HG03571 (cell line): Measurements from ENCODE around the gene DGKA.
"Not testable (repeated sequence)": the region's sequence is repeated elsewhere in the genome, so short reads cannot be mapped to it uniquely, and the experiment has no call there.

Source experiments
- ATAC-seq: cut with Tn5 transposase; IDR thresholded peaks from one replicate; pipeline ENCODE4 v1.9.1; 2021; ENCODE audit not compliant: unreplicated experiment

The DGKA gene

DNA sequence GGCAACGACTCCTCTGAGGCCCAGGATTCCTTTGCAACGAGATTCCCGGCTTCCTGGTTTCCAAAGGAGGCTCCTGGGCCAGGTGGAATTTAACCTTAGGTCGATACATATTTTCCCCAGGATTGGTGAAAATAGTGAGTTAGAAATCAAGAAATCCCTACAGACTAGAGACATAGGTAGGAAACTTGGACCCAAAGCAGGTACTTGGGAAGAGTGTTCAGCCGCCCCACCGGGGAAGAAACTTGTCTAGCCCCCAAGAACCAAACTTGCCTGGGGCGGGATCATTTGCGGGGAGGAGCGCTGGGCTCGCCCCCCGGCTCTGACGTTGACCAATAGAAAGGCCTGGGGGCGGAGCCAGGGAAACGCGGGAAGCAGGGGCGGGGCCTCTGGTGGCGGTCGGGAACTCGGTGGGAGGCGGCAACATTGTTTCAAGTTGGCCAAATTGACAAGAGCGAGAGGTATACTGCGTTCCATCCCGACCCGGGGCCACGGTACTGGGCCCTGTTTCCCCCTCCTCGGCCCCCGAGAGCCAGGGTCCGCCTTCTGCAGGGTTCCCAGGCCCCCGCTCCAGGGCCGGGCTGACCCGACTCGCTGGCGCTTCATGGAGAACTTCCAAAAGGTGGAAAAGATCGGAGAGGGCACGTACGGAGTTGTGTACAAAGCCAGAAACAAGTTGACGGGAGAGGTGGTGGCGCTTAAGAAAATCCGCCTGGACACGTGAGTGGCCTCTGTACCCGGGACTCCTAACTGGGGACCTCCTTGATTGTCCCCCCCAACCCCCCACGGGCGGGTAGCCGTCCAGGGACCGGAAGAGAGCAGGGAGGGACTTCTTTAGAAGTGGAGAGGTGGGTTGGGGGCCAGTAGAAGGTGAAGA is 35.7 kb downstream of the DGKA start, which contains the start of gene CDK2:
TSS of gene CDK2 (plus strand) at position 423 of the 874 bp plus-strand sequence. CDS start at position 602, 179 bp downstream.
- ATAC-seq, result peak; percentile 80

DNA sequence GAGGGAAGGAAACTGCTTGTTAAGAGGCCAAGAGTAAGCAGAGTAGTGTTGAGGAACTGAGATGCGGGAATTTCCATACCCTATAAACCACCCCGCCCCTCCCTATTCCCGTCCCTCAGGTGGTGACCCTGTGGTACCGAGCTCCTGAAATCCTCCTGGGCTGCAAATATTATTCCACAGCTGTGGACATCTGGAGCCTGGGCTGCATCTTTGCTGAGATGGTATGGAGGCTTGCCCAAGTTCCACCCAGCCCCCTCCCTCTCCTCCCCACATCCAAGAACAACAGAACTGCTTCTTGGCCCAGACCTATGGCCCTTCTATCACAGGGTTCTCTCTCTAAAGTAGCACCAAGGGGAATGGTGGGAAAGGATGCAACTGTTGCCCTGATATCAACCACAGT is 38.4 kb downstream of the DGKA start:
- no peak for ATAC-seq

DNA sequence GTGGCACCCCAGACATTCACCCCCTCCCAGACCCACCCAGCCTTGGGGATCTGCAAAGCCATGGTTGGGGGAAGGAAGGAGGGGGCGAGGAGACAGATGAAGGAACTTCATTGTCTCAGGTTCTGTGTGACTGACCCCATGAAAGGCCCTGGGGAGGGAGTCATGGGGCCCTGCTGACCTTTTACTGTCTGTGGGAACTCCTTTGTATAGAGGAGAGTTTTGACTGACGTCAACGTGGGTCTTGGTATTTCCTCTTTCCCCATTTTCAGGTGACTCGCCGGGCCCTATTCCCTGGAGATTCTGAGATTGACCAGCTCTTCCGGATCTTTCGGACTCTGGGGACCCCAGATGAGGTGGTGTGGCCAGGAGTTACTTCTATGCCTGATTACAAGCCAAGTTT is 39.8 kb downstream of the DGKA start:
- ATAC-seq, result no peak

DNA sequence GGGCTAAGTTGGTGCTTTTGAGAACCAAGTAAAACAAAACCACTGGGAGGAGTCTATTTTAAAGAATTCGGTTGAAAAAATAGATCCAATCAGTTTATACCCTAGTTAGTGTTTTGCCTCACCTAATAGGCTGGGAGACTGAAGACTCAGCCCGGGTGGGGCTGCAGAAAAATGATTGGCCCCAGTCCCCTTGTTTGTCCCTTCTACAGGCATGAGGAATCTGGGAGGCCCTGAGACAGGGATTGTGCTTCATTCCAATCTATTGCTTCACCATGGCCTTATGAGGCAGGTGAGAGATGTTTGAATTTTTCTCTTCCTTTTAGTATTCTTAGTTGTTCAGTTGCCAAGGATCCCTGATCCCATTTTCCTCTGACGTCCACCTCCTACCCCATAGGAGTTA is 41.1 kb downstream of the DGKA start:
- ATAC-seq, result no peak

DNA sequence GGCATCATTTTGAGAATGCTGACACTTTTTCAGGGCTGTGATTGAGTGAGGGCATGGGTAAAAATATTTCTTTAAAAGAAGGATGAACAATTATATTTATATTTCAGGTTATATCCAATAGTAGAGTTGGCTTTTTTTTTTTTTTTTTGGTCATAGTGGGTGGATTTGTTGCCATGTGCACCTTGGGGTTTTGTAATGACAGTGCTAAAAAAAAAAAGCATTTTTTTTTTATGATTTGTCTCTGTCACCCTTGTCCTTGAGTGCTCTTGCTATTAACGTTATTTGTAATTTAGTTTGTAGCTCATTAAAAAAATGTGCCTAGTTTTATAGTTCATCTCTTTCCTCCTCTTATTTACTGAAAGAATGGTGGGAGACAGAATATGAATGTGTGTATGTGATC is 41.5 kb downstream of the DGKA start:
- ATAC-seq, result no peak

DNA sequence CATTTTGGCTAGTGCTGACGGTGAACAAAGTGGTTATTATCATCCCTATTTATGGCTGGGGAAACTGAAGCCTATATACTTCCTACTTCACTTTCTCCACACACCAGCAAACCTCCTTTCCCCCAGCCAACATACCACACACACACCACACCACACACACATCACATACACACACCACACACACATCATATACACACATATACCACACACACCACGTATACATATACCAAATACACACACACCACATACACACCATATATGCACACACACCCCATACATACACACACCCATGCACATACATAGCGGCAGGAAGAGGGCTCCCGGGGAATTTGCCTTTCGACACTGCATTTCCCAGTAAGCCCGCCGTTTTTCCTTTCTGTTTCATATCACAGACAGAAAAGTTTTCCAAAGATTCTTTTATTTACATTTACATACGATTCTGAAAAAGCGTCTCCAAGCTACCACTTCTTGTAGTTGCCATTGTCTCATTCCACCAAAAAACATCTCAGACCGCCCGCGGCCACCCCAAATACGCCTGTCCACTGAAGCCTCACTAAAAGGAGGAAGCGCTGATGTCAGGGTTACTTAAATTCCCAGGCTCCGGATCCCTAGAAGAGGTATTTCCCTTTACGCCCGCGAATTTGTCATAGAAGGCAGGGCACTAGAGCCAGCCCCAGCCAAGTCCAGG is 42.1 kb downstream of the DGKA start:
- ATAC-seq, result no peak

DNA sequence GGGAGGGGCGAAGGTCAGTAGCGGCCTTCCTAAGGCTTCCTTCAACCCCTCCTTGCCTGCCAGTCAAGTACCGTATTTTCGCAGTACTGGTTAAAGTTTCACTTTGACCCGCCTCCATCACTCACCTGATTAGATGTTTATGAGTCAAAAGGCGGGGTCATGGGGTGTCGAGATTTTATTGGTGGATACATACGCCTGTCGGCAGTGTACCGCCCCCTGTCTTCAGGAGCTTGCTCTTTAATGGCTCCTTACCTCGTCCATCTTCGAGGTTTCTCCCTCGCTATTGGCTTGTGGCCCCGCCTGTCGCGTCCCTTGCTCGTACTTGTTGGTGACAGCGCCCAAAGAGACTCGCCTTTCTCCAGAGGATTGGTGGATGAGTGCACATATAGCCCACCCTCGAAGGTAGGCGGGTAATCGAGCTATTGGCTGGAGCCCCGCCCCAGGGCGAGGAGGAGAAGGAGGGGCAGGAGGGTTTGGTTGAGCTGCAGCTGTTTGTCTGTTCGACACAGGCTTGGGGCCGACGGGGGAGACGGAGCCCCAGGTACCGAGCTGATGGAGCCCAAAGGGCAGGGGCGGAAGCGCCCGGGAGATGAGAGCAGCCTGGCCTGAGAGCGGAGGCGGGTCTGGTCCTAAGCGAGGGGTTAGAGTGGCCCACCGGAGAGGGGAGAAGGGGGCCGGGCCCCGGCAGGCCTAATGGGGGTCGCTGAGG is 42.8 kb downstream of the DGKA start, which contains the start of gene RAB5B:
TSS of gene RAB5B (plus strand) at position 480 of the 709 bp plus-strand sequence. CDS start 12,883 bp downstream, outside the sequence.
- ATAC-seq, result peak; percentile 93

DNA sequence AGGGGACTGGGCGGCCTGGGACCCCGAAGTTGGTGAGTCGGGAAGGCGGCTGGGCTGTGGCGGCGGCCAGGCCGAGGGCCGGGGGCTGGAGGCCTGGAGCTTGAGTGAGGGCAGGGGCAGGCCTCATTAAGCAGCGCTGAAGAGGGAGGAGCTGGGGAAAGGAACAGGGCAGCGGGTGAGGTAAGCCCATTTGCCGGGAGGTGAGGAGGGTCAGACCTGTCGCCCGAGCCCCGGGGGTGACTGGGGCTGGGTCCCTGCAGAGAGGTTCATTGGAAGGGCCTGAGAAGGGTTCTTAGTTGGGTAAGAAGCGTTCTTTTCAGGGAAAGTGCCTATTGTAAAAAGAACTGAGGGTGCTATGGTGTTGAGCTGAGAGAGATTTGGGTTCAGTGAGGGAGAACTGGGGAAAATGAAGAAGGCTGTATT is 43.4 kb downstream of the DGKA start:
- peak; percentile 3 for ATAC-seq

DNA sequence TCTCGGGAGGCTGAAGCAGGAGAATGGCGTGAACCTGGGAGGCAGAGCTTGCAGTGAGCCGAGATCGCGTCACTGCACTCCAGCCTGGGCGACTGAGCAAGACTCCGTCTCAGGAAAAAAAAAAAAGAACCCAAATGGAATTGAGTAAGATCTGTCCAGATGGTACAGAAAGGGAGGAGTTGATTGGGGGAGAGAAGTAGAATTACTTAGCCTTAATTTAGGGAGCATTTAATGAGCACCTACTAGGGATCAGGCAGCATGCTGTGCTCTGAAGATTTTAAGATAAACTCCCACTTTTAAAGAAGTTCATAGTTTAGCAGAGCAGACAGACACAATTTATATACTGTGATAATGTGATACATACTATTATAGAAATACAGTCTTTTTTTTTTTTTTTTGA is 47.4 kb downstream of the DGKA start:
- no peak for ATAC-seq

DNA sequence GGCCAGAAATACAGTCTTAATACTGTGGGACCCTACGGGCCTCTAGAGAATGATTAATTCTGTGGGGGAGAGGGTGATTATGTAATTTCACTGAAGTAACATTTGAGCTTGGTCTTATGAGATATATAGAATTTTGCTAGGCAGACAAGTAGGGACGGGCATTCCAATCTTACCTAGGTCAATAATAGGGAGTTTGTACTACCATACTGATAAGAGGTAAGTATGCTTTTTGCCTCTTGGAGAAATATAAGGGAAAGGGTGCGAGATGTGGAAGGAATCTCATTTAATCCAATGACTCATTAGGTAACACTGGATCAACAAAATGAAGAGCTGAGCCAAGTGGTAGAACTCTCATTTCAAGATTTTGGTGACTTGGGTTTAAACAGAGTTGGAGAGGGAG is 48.1 kb downstream of the DGKA start:
- no peak for ATAC-seq

DNA sequence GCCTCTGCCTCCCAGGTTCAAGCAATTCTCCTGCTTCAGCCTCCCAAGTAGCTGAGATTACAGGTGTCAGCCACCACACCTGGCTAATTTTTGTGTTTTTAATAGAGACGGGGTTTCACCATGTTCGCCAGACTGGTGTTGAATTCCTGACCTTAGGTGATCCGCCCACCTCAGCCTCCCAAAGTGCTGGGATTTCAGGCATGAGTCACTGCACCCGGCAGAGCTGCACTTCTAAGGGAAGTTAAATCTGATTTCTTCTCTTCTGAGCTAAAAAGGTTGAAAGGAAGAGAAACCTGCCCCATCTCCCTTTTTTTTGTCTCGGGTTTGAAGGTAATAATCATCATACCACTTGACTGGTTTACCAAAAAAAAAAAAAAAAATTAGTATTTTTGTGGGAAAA is 50.9 kb downstream of the DGKA start:
- ATAC-seq, result not testable (repeated sequence)

DNA sequence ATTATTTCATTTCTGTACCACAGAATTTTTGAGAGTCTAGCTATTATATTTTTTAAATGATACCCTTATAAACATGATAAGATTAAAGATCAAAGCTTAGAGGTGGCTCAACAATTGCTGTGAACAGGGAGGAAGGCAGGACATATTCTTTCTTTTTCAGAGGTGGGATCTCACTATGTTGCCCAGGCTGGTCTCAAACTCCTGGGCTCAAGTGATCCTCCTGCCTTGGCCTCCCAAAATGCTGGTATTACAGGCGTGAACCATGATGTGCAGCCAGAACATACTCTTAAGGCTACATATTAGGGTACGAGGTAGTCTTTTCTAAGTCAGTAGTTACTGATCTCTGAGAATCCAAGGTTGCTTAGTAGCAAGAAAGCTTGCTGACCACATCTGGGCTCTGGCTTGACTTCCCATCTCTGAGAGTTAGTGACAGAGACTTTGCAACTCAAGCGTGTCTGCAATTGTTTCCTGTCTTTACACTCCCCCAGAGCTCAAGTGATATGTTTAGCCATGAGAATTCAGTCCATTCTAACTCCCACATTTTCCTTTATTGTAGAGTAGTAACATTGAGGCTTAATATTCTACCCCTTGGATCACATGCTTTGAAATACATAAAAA is 51.5 kb downstream of the DGKA start:
- peak; percentile 90 for ATAC-seq

DNA sequence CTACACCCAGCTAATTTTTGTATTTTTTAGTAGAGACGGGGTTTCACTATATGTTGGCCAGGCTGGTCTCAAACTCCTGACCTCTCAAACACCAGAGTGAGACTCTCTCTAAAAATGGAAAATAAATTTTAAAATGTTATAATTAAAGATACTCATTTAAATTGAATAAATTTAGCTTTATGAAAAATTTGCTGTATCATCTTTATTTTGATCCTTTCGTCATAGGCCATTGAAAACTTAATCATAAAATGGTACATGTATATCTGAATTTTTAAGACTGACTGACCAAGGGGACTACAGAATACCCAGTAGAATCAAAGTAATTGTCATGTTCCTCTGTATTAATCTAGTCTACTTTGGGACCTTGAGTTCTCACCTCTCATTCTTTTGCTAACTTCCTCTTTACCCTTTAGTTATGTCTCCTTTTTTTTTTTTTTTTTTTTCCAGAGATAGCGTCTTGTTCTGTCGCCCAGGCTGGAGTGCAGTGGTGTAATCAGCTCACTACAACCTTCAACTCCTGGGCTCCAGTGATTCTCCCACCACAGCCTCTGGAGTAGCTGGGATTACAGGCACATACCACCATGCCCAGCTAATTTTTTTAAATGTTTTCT is 52.4 kb downstream of the DGKA start:
- ATAC-seq, result no peak

DNA sequence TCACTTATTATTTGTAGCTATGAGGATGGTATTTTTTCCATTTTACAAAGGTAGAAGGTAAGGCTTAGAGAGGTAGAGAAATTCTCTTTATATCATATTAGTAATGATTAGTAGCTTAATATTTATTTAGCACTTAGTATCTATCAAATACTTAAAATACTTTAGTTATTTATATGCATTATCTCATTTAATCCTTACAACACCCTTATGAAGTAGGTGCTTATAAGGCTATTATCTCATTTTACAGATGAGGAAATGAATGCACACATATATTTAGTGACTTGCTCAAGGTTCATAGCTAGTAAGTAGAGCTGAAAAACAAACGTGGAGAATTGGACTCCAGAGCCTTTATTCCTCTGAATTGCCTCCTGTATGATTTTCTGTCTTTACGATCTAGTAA is 53.9 kb downstream of the DGKA start:
- ATAC-seq, result no peak

DNA sequence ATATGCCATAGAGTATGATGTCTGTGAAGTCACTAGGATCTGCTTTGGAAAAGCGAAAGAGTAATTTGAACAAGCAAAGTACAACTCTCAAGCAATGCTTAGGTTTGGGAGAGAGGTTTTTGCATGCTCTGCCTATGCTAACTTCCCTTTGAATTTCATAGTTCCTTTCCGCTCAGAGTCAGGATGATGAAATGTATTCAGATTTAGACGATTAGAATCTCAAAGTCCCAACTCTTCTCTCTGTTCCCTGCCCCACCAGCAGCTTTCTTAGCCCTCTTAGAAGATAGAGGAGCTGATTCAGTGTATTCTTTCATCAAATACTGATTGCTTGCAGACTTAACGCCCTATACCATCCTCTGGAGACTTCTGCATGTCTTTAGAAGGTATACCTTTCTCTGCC is 54.4 kb downstream of the DGKA start:
- no peak for ATAC-seq

DNA sequence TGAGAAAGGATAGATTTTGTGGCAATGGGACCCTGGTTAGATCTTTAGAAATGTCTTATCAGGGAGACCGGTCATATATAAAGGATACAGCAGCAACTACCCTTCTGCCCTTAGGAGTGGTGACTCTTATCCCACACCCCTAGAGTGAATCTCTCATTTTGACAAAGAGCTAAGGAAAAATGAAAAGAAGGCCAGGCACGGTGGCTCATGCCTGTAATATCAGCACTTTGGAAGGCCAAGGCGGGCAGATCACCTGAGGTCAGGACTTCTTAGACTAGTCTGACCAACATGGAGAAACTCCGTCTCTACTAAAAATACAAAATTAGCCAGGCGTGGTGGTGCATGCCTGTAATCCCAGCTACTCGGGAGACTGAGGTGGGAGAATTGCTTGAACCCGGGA is 55.0 kb downstream of the DGKA start:
- ATAC-seq, result not testable (repeated sequence)

DNA sequence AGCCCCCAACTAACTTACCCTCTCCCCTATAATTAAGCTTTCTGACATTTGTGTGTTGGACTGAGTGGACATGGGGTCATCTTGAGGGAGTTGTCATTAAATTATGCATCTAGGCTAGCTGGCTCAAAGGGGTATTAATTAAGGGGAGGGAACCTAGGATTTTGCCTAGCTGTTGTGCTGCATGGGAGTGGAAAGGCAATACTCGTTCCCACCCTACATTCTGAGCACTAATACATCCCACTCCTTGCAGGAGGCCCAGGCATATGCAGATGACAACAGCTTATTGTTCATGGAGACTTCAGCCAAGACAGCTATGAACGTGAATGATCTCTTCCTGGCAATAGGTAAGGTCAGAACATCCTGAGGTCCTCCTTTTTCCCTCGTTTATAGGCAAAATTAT is 60.1 kb downstream of the DGKA start:
- no peak for ATAC-seq

DNA sequence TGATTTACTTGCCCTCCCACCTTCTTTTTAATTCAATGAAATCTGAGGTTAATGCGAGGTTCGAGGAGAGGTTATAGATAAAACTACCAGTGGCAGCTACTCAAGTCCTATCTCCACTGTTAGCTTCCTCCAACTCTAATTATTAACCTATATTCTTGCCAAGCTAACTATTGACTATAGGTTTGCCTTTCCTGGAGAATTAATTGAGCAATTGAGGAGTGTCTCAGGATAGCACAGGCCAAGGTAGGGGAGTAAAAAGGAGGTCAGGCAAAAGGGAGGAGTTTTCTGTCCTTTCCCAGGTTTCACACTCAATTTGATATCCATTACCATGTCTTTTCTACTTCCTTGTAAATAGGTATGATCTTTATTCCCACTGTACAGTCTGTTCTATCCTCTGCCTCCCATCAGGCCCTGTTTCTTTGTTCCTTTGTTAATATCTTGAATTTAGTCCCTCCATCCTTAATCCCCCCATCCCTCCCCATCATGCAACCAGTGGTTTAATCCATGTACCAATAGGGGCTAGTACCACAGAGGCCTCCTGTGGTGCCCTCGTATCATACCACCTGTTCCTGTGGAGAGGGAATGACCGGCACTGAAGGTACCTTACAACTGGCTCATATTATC is 62.4 kb downstream of the DGKA start:
- ATAC-seq, result no peak

DNA sequence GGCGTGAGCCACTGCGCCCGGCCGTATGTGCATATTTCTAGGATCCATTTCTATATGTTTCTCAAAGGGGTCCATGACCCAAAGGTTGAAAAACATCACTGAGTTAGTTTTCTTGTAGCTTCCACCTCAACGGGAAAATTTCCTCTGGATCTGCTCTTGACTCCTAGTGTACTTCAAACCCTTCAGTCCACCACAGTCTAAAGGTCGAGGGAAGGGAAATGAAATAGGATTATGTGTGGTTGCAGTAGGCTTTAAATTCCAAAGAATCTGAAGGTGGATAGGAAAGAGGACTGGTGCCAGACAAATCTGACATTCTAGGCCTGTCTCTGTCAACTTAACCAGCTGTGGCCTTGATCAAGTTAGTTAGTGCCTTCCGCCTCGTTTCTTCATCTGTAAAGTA is 64.4 kb downstream of the DGKA start:
- ATAC-seq, result no peak

DNA sequence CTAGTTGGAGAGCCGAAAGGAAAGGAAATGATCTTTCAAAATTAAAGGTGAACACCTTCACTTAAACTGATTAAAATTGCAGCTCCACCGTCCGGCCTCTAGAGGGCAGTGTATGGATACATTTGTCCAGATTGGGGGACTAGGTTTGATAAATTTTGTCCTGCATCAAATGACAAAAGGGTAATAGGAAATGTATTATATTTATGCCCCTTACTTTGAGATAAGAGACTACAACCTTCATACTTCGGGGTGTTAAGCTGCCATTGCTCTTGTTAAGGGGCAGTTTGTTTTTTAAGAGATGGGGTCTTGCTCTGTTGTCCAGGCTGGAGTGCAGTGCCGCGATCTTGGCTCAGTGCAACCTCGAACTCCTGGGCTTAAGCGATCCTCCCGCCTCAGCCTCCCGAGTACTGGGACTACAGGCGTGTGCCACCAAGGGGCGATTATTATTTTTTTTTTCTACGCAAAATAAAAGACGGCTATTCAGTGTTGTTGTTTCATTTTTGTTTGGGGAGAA is 65.3 kb downstream of the DGKA start:
- no peak for ATAC-seq
